Liver (tissue), 9 donors: Measurements from ENCODE around the gene IFNAR1. TPM values are rescaled to one million over a fixed set of nuclear protein-coding genes. Genes with fewer than 3 reads are reported as not detected.

Experiments used
- DNase-seq: peaks from one replicate; pipeline ENCODE4 v3.0.0-alpha.2; 2017; ENCODE audit warnings: low spot score
- H3K27ac ChIP-seq, 2 donors: one replicate each; pipeline ENCODE4 v1.7.0; 2013; ENCODE audit warnings: inconsistent platforms in 2 of 2, low read length in 2 of 2, control low read depth in 1 of 2, low read depth in 1 of 2, mild to moderate bottlenecking in 1 of 2
- H3K27me3 ChIP-seq, 4 donors: one replicate each; pipeline versions ENCODE4 v1.6.1 to v1.7.0; 2013; ENCODE audit warnings: low read length in 3 of 4, inconsistent platforms in 1 of 4, mild to moderate bottlenecking in 1 of 4, moderate library complexity in 1 of 4; ENCODE audit not compliant: control insufficient read depth in 4 of 4, insufficient read depth in 4 of 4
- H3K36me3 ChIP-seq, 4 donors: one replicate each; pipeline versions ENCODE4 v1.6.1 to v1.7.0; 2013; ENCODE audit warnings: low read length in 3 of 4, mild to moderate bottlenecking in 3 of 4, low read depth in 1 of 4, moderate library complexity in 1 of 4; ENCODE audit not compliant: control insufficient read depth in 4 of 4, insufficient read depth in 3 of 4
- H3K4me1 ChIP-seq, 4 donors: one replicate each; pipeline versions ENCODE4 v1.6.1 to v1.7.0; 2013; ENCODE audit warnings: low read length in 3 of 4, mild to moderate bottlenecking in 3 of 4, moderate library complexity in 1 of 4; ENCODE audit not compliant: control insufficient read depth in 4 of 4, insufficient read depth in 4 of 4
- H3K4me3 ChIP-seq, 3 donors: one replicate each; pipeline versions ENCODE4 v1.6.1 to v1.7.0; 2013; ENCODE audit warnings: low read length in 3 of 3, control low read depth in 1 of 3, low read depth in 1 of 3, mild to moderate bottlenecking in 1 of 3
- H3K9ac ChIP-seq, 2 donors: one replicate each; pipeline ENCODE4 v1.7.0; 2013; ENCODE audit warnings: low read length in 2 of 2, mild to moderate bottlenecking in 2 of 2, moderate library complexity in 2 of 2, control low read depth in 1 of 2, low read depth in 1 of 2
- H3K9me3 ChIP-seq, 4 donors: one replicate each; pipeline versions ENCODE4 v1.6.1 to v1.7.0; 2013; ENCODE audit warnings: low read length in 3 of 4; ENCODE audit not compliant: control insufficient read depth in 4 of 4
- CTCF ChIP-seq: fragments of 150-350 bp; IDR thresholded peaks from 2 replicates; pipeline ENCODE4 v1.5.1; 2017; ENCODE audit warnings: improper control_type of control experiment, low read depth, low read length; ENCODE audit not compliant: missing input control
- EGR1 ChIP-seq, 2 donors: IDR thresholded peaks; 2 replicates each; pipeline ENCODE4 v1.6.1; 2016 to 2018; ENCODE audit warnings: antibody characterized with exemption in 2 of 2, low read depth in 2 of 2
- GABPA ChIP-seq, 2 donors: IDR thresholded peaks in 1 of 2; conservative IDR thresholded peaks in 1 of 2; 2 replicates each; pipeline ENCODE4 v1.6.1; 2016; ENCODE audit warnings: antibody characterized with exemption in 2 of 2, mild to moderate bottlenecking in 1 of 2, moderate library complexity in 1 of 2
- HNF4A ChIP-seq, 2 donors: conservative IDR thresholded peaks; 2 replicates each; pipeline ENCODE4 v1.6.1; 2016; ENCODE audit warnings: antibody characterized with exemption in 2 of 2, mild to moderate bottlenecking in 2 of 2
- JUND ChIP-seq, 2 donors: IDR thresholded peaks; 2 replicates each; pipeline ENCODE4 v1.6.1; 2016; ENCODE audit warnings: antibody characterized with exemption in 2 of 2
- MAX ChIP-seq: IDR thresholded peaks from 2 replicates; pipeline ENCODE4 v1.6.1; 2016; ENCODE audit warnings: antibody characterized with exemption
- NR2F2 ChIP-seq: IDR thresholded peaks from 2 replicates; pipeline ENCODE4 v1.6.1; 2016; ENCODE audit warnings: antibody characterized with exemption
- REST ChIP-seq: IDR thresholded peaks from 2 replicates; pipeline ENCODE4 v1.6.1; 2016; ENCODE audit warnings: antibody characterized with exemption, mild to moderate bottlenecking
- RXRA ChIP-seq, 2 donors: IDR thresholded peaks; 2 replicates each; pipeline ENCODE4 v1.6.1; 2017 to 2018; ENCODE audit warnings: antibody characterized with exemption in 2 of 2, mild to moderate bottlenecking in 1 of 2
- TAF1 ChIP-seq: conservative IDR thresholded peaks from 2 replicates; pipeline ENCODE4 v1.6.1; 2016; ENCODE audit warnings: antibody characterized with exemption, mild to moderate bottlenecking
- YY1 ChIP-seq: IDR thresholded peaks from 2 replicates; pipeline ENCODE4 v1.6.1; 2016; ENCODE audit warnings: antibody characterized with exemption, mild to moderate bottlenecking
- WGBS: extraction: QIAGEN DNeasy Blood & Tissue Kit; methylation state at CpG from one replicate; pipeline ENCODE4 v1.1.7; 2013; 5-methylcytosine and 5-hydroxymethylcytosine counted together
- polyA plus RNA-seq, 2 donors: library from polyadenylated mRNA; stranded (reverse) in 1 of 2; unstranded in 1 of 2; fragments of 200-250 nt in 1 of 2; fragments of >200 nt in 1 of 2; fragmentation: Nextera tagmentation in 1 of 2; extraction: Ambion mirVana in 1 of 2; gene quantifications; one replicate each; pipeline versions ENCODE4 v1.2.1 to v1.2.3, GENCODE V29; 2013 to 2015
- total RNA-seq, 2 donors: library from RNA; depleted of rRNA; stranded (reverse); fragments of >200 nt; gene quantifications; one replicate each; pipeline ENCODE4 v1.2.3, GENCODE V29; 2014
- TF ChIP-seq, protein P1 (sequence below): IDR thresholded peaks from 2 replicates; pipeline ENCODE4 v1.6.1; 2016; ENCODE audit warnings: antibody characterized with exemption
- donor health status: healthy.
- donor health status: healthy.
- donor health status: healthy.
- donor health status: healthy.
- donor health status: healthy.

Gene IFNAR1
- total and polyA plus RNA-seq, 4 donors: 31.1 to 54.3 (median 46.2) TPM

- no peak for TF ChIP-seq CTCF
- TF ChIP-seq HNF4A (conservative IDR thresholded peaks at IDR 0.05): no peak
- TF ChIP-seq RXRA (IDR thresholded peaks at IDR 0.05): no peak
These were observed 10.7 kb upstream of the IFNAR1 start (continued) for GRCh38 chr21:33314111-33314510.

- no peak for DNase-seq
- H3K4me3 ChIP-seq: no peak overlapping the region
- no peaks in the 10 kb centered on the region for H3K36me3 ChIP-seq
- H3K27ac ChIP-seq: no peak overlapping the region
- no peaks in the 10 kb centered on the region for H3K9me3 ChIP-seq
- WGBS: 80% methylated on average over 5 of the region's 5 CpGs
- TF ChIP-seq YY1: no peak
- no peaks in the 10 kb centered on the region for H3K4me1 ChIP-seq
- no peaks in the 10 kb centered on the region for H3K27me3 ChIP-seq
- H3K9ac ChIP-seq: no peak overlapping the region
These were observed 8.6 kb upstream of the IFNAR1 start for GRCh38 chr21:33315946-33316710.

GRCh38 chr21:33317145-33317544, 7.6 kb upstream of the IFNAR1 start:
- H3K27me3 ChIP-seq: no peaks in the 10 kb centered on the region
- peak; percentile 16 for TF ChIP-seq YY1
- no peak for TF ChIP-seq TAF1

GRCh38 chr21:33317786-33318486, 6.8 kb upstream of the IFNAR1 start:
- no peaks in the 10 kb centered on the region for H3K4me1 ChIP-seq
- no peaks in the 10 kb centered on the region for H3K27me3 ChIP-seq
- DNase-seq: no peak
- no peaks in the 10 kb centered on the region for H3K36me3 ChIP-seq
- WGBS: 91% methylated on average over 14 of the region's 14 CpGs
- no peak overlapping the region for H3K9ac ChIP-seq
- no peaks in the 10 kb centered on the region for H3K9me3 ChIP-seq
- H3K4me3 ChIP-seq: no peak overlapping the region
- H3K27ac ChIP-seq: no peak overlapping the region
- TF ChIP-seq HNF4A (conservative IDR thresholded peaks at IDR 0.05) (no peak), RXRA (IDR thresholded peaks at IDR 0.05) (no peak), YY1 (no peak), CTCF (no peak), EGR1 (IDR thresholded peaks at IDR 0.05; ENCODE audit: low read depth in 2 of 2) (no peak), GABPA (IDR thresholded peaks at IDR 0.05 in 1 of 2, conservative IDR thresholded peaks at IDR 0.05 in 1 of 2) (no peak), JUND (IDR thresholded peaks at IDR 0.05) (no peak), NR2F2 (no peak), MAX (no peak), REST (no peak), TAF1 (no peak)
- TF ChIP-seq, protein P1, sequence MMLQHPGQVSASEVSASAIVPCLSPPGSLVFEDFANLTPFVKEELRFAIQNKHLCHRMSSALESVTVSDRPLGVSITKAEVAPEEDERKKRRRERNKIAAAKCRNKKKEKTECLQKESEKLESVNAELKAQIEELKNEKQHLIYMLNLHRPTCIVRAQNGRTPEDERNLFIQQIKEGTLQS: no peak

More at GRCh38 chr21:33317145-33317544, 7.6 kb upstream of the IFNAR1 start:
- Histone ChIP-seq H3K36me3 (no peaks in the 10 kb centered on the region), H3K9ac (no peak overlapping the region), H3K9me3 (no peaks in the 10 kb centered on the region), H3K27ac (no peak overlapping the region), H3K4me1 (no peaks in the 10 kb centered on the region), H3K4me3 (no peak overlapping the region)
- no peak for DNase-seq
- 60% methylated on average over 6 of the region's 6 CpGs for WGBS
